Right lobe of liver (tissue), 6 donors: ENCODE measurements around the gene MACROD2. TPM values are rescaled to one million over a fixed set of nuclear protein-coding genes. Genes with fewer than 3 reads are reported as not detected.

Experiments
- ATAC-seq, 4 donors: fragments of 200-7000 bp; cut with Tn5 transposase; one replicate each; pipeline ENCODE4 v1.9.1; 2020; ENCODE audit warnings: mild to moderate bottlenecking in 4 of 4, moderate library complexity in 4 of 4
- DNase-seq, 3 donors: peaks; one replicate each; pipeline ENCODE4 v3.0.0-alpha.2; 2020
- H3K27ac ChIP-seq, 3 donors: fragments of 200-600 bp; one replicate each; pipeline ENCODE4 v1.8.0; 2022
- H3K27me3 ChIP-seq, 2 donors: fragments of 200-600 bp; one replicate each; pipeline ENCODE4 v1.8.0; 2022
- H3K36me3 ChIP-seq, 4 donors: fragments of 200-600 bp; sonication (generic) in 1 of 4; one replicate each; pipeline versions ENCODE4 v1.5.1 to v1.8.0; 2017 to 2022; ENCODE audit warnings: control low read depth in 1 of 4
- H3K4me1 ChIP-seq, 4 donors: fragments of 200-600 bp; sonication (generic) in 1 of 4; one replicate each; pipeline versions ENCODE4 v1.5.1 to v1.8.0; 2017 to 2022; ENCODE audit warnings: control low read depth in 1 of 4
- H3K4me3 ChIP-seq, 3 donors: fragments of 200-600 bp; one replicate each; pipeline ENCODE4 v1.8.0; 2022
- H3K9me3 ChIP-seq, 4 donors: fragments of 200-600 bp; sonication (generic) in 1 of 4; one replicate each; pipeline versions ENCODE4 v1.5.1 to v1.8.0; 2017 to 2022; ENCODE audit warnings: control low read depth in 1 of 4
- CTCF ChIP-seq, 4 donors: fragments of 200-600 bp in 3 of 4; fragments of 450-650 bp in 1 of 4; IDR thresholded peaks; one replicate each; pipeline versions ENCODE4 v1.5.1 to v1.8.0; 2016 to 2022; ENCODE audit warnings: antibody characterized with exemption in 4 of 4, mild to moderate bottlenecking in 2 of 4
- POLR2A ChIP-seq: fragments of 450-650 bp; IDR thresholded peaks from one replicate; pipeline ENCODE4 v1.6.1; 2017; ENCODE audit warnings: antibody characterized with exemption, mild to moderate bottlenecking
- WGBS: methylation state at CpG from one replicate; pipeline ENCODE4 v1.1.6; 2018; ENCODE audit warnings: low coverage, low lambda C conversion rate; ENCODE audit not compliant: insufficient coverage; ENCODE audit errors: missing lambda C conversion rate; 5-methylcytosine and 5-hydroxymethylcytosine counted together
- intact Hi-C, 2 donors: fragments of 100-400 bp; cut with DNase I; formaldehyde crosslinking; loops; one replicate each; pipeline versions ENCODE4 v1.11.2 to v1.14.1; 2022
- total RNA-seq, 6 experiments: library from RNA; depleted of rRNA in 2 of 6; stranded (reverse); fragments of >200 nt in 2 of 6; fragmentation: NEBNext Ultra II Directional in 3 of 6; extraction: Animal tissue kit (Norgen Biotek cat#: 25700) in 3 of 6; gene quantifications; one replicate each; pipeline versions ENCODE4 v1.1.0 to v1.2.4, GENCODE V29; 2016 to 2023
- donor health status: DM: no; HTN: yes; CAD: no.
- donor health status: DM: no; HTN: no; CAD: no.
- donor health status: DM: no; HTN: no; CAD: no.
- donor health status: DM: no; HTN: yes; CAD: no.
- donor health status: DM: no; HTN: yes; CAD: no.

MACROD2 gene
- total RNA-seq, 6 experiments from 2014 or later: 1.2 to 5.5 (median 3.3) TPM

GRCh38 chr20:15399781-15400180, 1404.5 kb downstream of the MACROD2 start:
- DNase-seq: no peak
- TF ChIP-seq CTCF (IDR thresholded peaks at IDR 0.05) (no peak), POLR2A (no peak)
- intact Hi-C loops: no loop called here
- 70% methylated on average over 2 of the region's 2 CpGs for WGBS
- H3K4me3 ChIP-seq: no peak overlapping the region
- ATAC-seq: no peak
- H3K27me3 ChIP-seq: no peaks in the 10 kb centered on the region
- H3K27ac ChIP-seq: no peak overlapping the region
- no peaks in the 10 kb centered on the region for H3K9me3 ChIP-seq
- no peaks in the 10 kb centered on the region for H3K4me1 ChIP-seq
- no peaks in the 10 kb centered on the region for H3K36me3 ChIP-seq

- 79% methylated on average over 3 of the region's 3 CpGs for WGBS
Measured at GRCh38 chr20:15406072-15406471, 1410.8 kb downstream of the MACROD2 start.

DNA sequence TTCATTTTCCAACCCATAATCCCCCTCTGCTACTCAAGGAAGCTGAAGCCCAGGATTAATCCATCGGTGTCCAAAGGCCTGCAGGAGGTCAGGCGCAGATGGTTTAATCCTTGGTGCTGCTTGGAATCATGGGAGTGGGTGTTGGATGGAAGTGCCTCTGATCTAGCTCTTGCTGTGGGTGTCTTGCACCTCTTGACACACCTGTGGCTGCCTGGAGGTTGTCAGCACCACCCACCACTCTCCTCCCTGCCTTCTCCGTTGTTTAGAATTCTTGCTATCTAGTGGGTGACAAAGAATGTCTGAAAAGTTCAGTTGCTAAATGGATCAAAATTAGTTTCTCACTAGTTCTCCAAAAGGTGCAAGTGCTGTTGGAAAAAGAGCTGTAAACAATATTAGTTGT, 1416.5 kb downstream of the MACROD2 start:
- 46% methylated on average over 3 of the region's 3 CpGs for WGBS
- Histone ChIP-seq H3K4me3 (no peak overlapping the region), H3K4me1 (no peaks in the 10 kb centered on the region), H3K36me3 (no peaks in the 10 kb centered on the region), H3K27me3 (no peaks in the 10 kb centered on the region), H3K27ac (no peak overlapping the region), H3K9me3 (no peaks in the 10 kb centered on the region)
- no peak for DNase-seq
- TF ChIP-seq CTCF (IDR thresholded peaks at IDR 0.05) (no peak), POLR2A (no peak)
- ATAC-seq: no peak
- intact Hi-C loops: no loop called here

More at GRCh38 chr20:15406072-15406471, 1410.8 kb downstream of the MACROD2 start:
- Histone ChIP-seq H3K27me3 (no peaks in the 10 kb centered on the region), H3K27ac (no peak overlapping the region), H3K4me3 (no peak overlapping the region), H3K9me3 (no peaks in the 10 kb centered on the region), H3K4me1 (no peaks in the 10 kb centered on the region), H3K36me3 (no peaks in the 10 kb centered on the region)
- TF ChIP-seq POLR2A: no peak
- TF ChIP-seq CTCF (IDR thresholded peaks at IDR 0.05): no peak
- no peak for ATAC-seq
- intact Hi-C loops: no loop called here
- DNase-seq: no peak

GRCh38 chr20:15415908-15416307, 1420.6 kb downstream of the MACROD2 start:
- Histone ChIP-seq H3K9me3 (no peaks in the 10 kb centered on the region), H3K4me1 (no peaks in the 10 kb centered on the region), H3K4me3 (no peak overlapping the region), H3K27me3 (no peaks in the 10 kb centered on the region), H3K27ac (no peak overlapping the region), H3K36me3 (no peaks in the 10 kb centered on the region)
- intact Hi-C loops: no loop called here
- DNase-seq: no peak
- no peak for ATAC-seq
- no peak for TF ChIP-seq CTCF (IDR thresholded peaks at IDR 0.05)
- no peak for TF ChIP-seq POLR2A
- WGBS: 70% methylated on average over 2 of the region's 2 CpGs

DNA sequence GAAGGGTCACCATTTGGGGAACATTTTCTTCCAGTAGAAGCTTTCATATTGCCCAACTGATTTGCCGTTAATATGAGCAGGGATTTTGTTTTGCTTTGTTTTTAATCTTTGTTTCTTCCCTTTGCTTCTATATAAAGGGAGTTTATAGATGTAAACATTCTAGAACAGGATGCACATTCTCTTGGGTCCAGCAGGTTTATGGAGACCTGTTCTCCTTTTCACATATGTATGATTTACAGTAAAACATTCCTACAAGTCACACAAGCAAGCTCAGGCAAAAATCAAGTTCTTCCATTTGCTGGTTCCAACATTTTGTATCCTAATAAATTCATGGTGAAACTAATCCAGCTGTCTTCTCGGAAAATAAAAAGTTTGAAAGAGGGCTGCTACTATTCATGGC, 1424.5 kb downstream of the MACROD2 start:
- ATAC-seq (no peak), DNase-seq (no peak)
- H3K27me3 ChIP-seq: no peaks in the 10 kb centered on the region
- H3K4me3 ChIP-seq: no peak overlapping the region
- 71% methylated on average over 2 of the region's 2 CpGs for WGBS
- intact Hi-C loops: no loop called here
- no peak overlapping the region for H3K27ac ChIP-seq
- H3K9me3 ChIP-seq: no peaks in the 10 kb centered on the region
- no peaks in the 10 kb centered on the region for H3K4me1 ChIP-seq
- TF ChIP-seq POLR2A (no peak), CTCF (IDR thresholded peaks at IDR 0.05) (no peak)
- no peaks in the 10 kb centered on the region for H3K36me3 ChIP-seq
